Activated B cell treated with CpG ODN at 0.5 μM for 24 hours (primary cell): ENCODE measurements around the gene GJC2. TPM values are rescaled to one million over a fixed set of nuclear protein-coding genes. Genes with fewer than 3 reads are reported as not detected.

Experiments used
- ATAC-seq: fragments of 200-7000 bp; cut with Tn5 transposase; one replicate; pipeline ENCODE4 v1.10.0; 2021; ENCODE audit warnings: low read depth, mild to moderate bottlenecking, moderate library complexity
- CTCF ChIA-PET: fragments of 350-600 bp; sonication (Branson Sonifier 250); formaldehyde crosslinking; loops from one replicate; lab custom pipeline; 2021; ENCODE audit warnings: antibody characterized with exemption; lab: Charles Lee
- POLR2A ChIA-PET: fragments of 350-600 bp; sonication (Branson Sonifier 250); formaldehyde crosslinking; loops from one replicate; lab custom pipeline; 2021; ENCODE audit warnings: antibody characterized with exemption; lab: Charles Lee
- DNase-seq: peaks from one replicate; pipeline ENCODE4 v3.0.0; 2022
- H3K27ac Mint-ChIP-seq: one replicate; pipeline ENCODE4 v1.8.0; 2020; ENCODE audit warnings: mixed read lengths
- H3K27me3 Mint-ChIP-seq: one replicate; pipeline ENCODE4 v1.8.0; 2021; ENCODE audit warnings: mixed read lengths
- H3K36me3 Mint-ChIP-seq: one replicate; pipeline ENCODE4 v1.8.0; 2021; ENCODE audit warnings: low read depth, mixed read lengths
- H3K4me1 Mint-ChIP-seq: one replicate; pipeline ENCODE4 v1.8.0; 2021; ENCODE audit warnings: mixed read lengths
- H3K4me3 Mint-ChIP-seq: one replicate; pipeline ENCODE4 v1.8.0; 2020; ENCODE audit warnings: mild to moderate bottlenecking, mixed read lengths
- H3K9me3 Mint-ChIP-seq: one replicate; pipeline ENCODE4 v1.8.0; 2020; ENCODE audit warnings: mixed read lengths
- CTCF ChIP-seq: fragments of 200-600 bp; IDR thresholded peaks from one replicate; pipeline ENCODE4 v1.8.0; 2022; ENCODE audit warnings: antibody characterized with exemption, mild to moderate bottlenecking
- intact Hi-C: fragments of 100-400 bp; cut with micrococcal nuclease; formaldehyde crosslinking; loops from one replicate; pipeline ENCODE4 v1.15.1; 2024
- total RNA-seq: library from RNA; stranded (reverse); gene quantifications from 2 replicates; pipeline ENCODE4 v1.2.3, GENCODE V29; 2022

The GJC2 gene
- total RNA-seq, 1 donor from 2014 or later = 0.35 TPM

- Mint-ChIP-seq H3K27me3 (no peaks in the 10 kb centered on the region), H3K36me3 (peaks cover 26% of the 10 kb centered on the region), H3K4me1 (peaks cover 47% of the 10 kb centered on the region), H3K9me3 (no peaks in the 10 kb centered on the region), H3K4me3 (no peak overlapping the region), H3K27ac (no peak overlapping the region)
- ChIA-PET CTCF (interaction anchor here (1.0 to 1.5 kb wide), 2 partner anchors 13 to 21 kb away, joined by 3 to 4 read pairs; partner anchors contain the start of gene IBA57), POLR2A (interaction anchor here (2.0 to 2.1 kb wide), 2 partner anchors 22 kb away, joined by 6 to 17 read pairs; partner anchors contain the start of gene IBA57)
- DNase-seq (no peak), ATAC-seq (no peak)
- no peak for TF ChIP-seq CTCF
- intact Hi-C loops = no loop called here
Measured at GRCh38 chr1:228143480-228144192, 6.1 kb upstream of the GJC2 start.

GRCh38 chr1:228144193-228144992 lies 5.3 kb upstream of the GJC2 start:
- no peak overlapping the region for H3K27ac Mint-ChIP-seq
- peaks cover 44% of the 10 kb centered on the region for H3K4me1 Mint-ChIP-seq
- DNase-seq (no peak), ATAC-seq (no peak)
- no peaks in the 10 kb centered on the region for H3K9me3 Mint-ChIP-seq
- no peak overlapping the region for H3K4me3 Mint-ChIP-seq
- CTCF ChIA-PET = no interaction called here
- peaks cover 26% of the 10 kb centered on the region for H3K36me3 Mint-ChIP-seq
- intact Hi-C loops = no loop called here
- no peak for TF ChIP-seq CTCF
- no peaks in the 10 kb centered on the region for H3K27me3 Mint-ChIP-seq
- POLR2A ChIA-PET = interaction anchor here (0.6 to 2.0 kb wide), 2 partner anchors 21 to 579 kb away, joined by 6 to 8 read pairs; partner anchors contain the start of gene IBA57

GRCh38 chr1:228144993-228145343 lies 4.8 kb upstream of the GJC2 start:
- no peak for TF ChIP-seq CTCF
- ChIA-PET CTCF (no interaction called here), POLR2A (interaction anchor here (0.6 to 2.0 kb wide), 2 partner anchors 20 to 580 kb away, joined by 6 to 8 read pairs; partner anchors contain the start of gene IBA57)
- no peaks in the 10 kb centered on the region for H3K27me3 Mint-ChIP-seq
- H3K36me3 Mint-ChIP-seq = peaks cover 22% of the 10 kb centered on the region
- no peaks in the 10 kb centered on the region for H3K9me3 Mint-ChIP-seq
- H3K4me1 Mint-ChIP-seq = peaks cover 38% of the 10 kb centered on the region
- DNase-seq (no peak), ATAC-seq (no peak)
- H3K4me3 Mint-ChIP-seq = no peak overlapping the region
- no peak overlapping the region for H3K27ac Mint-ChIP-seq
- intact Hi-C loops = no loop called here

DNA sequence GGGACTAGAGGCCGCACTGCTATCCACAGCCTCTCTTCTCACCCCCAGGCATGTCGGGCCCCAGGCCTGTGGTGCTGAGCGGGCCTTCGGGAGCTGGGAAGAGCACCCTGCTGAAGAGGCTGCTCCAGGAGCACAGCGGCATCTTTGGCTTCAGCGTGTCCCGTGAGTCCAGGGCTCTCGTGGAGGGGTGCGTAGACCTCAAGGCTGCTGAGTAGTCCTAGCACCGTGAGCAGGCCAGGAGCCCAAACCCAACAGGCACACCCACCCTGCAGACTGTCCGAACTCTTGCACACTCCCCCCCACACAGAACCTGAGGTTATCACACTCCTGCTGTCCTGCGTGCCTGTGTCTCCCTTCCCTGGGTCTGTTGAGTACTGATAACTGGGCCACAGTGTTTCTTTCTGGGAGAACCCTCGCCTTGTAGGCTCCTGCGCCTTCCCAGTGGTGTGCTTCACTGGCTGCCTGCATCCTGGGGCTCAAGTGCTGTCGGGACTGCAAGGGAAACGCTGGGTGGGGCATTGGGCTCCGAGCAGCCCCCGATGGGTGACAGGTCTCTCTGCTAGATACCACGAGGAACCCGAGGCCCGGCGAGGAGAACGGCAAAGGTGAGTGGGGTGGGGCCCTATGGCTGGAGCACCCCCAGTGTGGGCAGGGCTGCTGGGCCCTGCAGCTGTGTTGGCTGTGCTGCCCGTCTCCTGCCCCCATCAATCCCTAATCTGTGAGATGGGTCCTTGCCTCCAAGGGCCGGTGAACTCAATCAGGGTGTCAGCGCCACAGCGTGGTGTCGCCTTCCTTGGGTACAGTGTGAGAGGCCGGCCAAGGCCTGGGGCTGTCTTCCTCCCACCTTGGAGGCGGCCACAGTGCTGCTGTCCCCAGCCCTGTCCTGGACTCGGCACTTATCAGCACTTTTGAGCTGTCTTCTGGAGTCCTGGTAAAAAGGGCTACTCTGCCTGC lies 4.0 kb upstream of the GJC2 start:
- Mint-ChIP-seq H3K9me3 (no peaks in the 10 kb centered on the region), H3K4me1 (peaks cover 36% of the 10 kb centered on the region), H3K36me3 (peaks cover 21% of the 10 kb centered on the region), H3K27ac (no peak overlapping the region), H3K4me3 (no peak overlapping the region), H3K27me3 (no peaks in the 10 kb centered on the region)
- ATAC-seq = no peak
- no peak for TF ChIP-seq CTCF
- DNase-seq = no peak
- ChIA-PET POLR2A (interaction anchor here (2.0 kb wide), 1 partner anchor 20 kb away, joined by 6 read pairs; the partner anchor contains the start of gene IBA57), CTCF (no interaction called here)
- intact Hi-C loops = no loop called here
